Neuron (in vitro differentiated cells): Measurements from ENCODE around the gene AHSG.
"Not testable (repeated sequence)": the region's sequence is repeated elsewhere in the genome, so short reads cannot be mapped to it uniquely, and the experiment has no call there.

Source experiments
- H2AFZ ChIP-seq: one replicate; pipeline ENCODE4 v1.6.1; 2013; ENCODE audit warnings: low read depth, mild to moderate bottlenecking, inconsistent platforms, low read length, moderate library complexity
- H3K27me3 ChIP-seq: one replicate; pipeline ENCODE4 v1.6.1; 2013; ENCODE audit warnings: low read length; ENCODE audit not compliant: insufficient read depth
- H3K36me3 ChIP-seq: one replicate; pipeline ENCODE4 v1.6.1; 2013; ENCODE audit warnings: low read length; ENCODE audit not compliant: insufficient read depth
- H3K4me1 ChIP-seq: one replicate; pipeline ENCODE4 v1.6.1; 2013; ENCODE audit warnings: low read length; ENCODE audit not compliant: insufficient read depth
- H3K4me3 ChIP-seq: 2 replicates; pipeline ENCODE4 v1.5.1; 2013; ENCODE audit warnings: mild to moderate bottlenecking, low read length, moderate library complexity
- H3K9me3 ChIP-seq: one replicate; pipeline ENCODE4 v1.6.1; 2013; ENCODE audit warnings: low read length

AHSG gene

GRCh38 chr3:186628756-186629155 is 15.9 kb downstream of the AHSG start:
- no peak overlapping the region for H2AFZ ChIP-seq
- no peaks in the 10 kb centered on the region for H3K27me3 ChIP-seq
- H3K36me3 ChIP-seq = no peaks in the 10 kb centered on the region
- no peak overlapping the region for H3K4me3 ChIP-seq
- H3K4me1 ChIP-seq = no peaks in the 10 kb centered on the region
- H3K9me3 ChIP-seq = no peaks in the 10 kb centered on the region

DNA sequence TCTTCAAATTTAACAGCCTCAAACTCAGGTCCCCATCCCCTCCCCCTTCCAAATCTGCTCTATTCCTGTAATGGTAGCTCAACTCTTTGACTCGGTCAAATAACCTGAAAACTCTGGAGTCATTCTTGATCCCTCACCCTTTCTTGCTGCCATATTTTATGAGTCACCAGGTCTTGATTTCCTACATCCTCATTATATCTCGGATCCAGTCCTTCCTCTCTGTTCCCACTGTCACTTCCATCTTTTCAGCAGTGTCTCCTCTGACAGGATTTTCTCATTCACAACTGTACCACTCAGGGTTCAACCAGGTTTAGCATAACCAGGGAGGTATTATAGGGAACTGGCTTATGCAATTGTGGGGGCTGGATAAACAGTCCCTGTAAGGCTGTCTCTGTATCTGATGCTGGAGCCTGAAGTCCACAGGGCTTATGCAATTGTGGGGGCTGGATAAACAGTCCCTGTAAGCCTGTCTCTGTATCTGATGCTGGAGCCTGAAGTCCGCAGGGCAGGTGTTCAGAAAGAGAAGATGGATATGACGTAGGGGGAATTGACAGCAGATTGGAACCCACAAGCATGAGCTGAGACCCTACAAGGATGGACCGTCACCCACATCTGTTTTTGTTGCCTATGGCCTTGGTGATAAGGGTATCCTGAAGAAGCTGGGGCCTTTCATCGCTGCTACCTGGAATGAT is 18.2 kb downstream of the AHSG start:
- no peak overlapping the region for H3K4me3 ChIP-seq
- H3K36me3 ChIP-seq = no peaks in the 10 kb centered on the region
- H2AFZ ChIP-seq = no peak overlapping the region
- no peaks in the 10 kb centered on the region for H3K4me1 ChIP-seq
- H3K27me3 ChIP-seq = no peaks in the 10 kb centered on the region
- no peaks in the 10 kb centered on the region for H3K9me3 ChIP-seq

- Histone ChIP-seq H3K27me3 (peaks cover 3% of the 10 kb centered on the region), H3K36me3 (no peaks in the 10 kb centered on the region), H2AFZ (no peak overlapping the region), H3K9me3 (no peaks in the 10 kb centered on the region), H3K4me1 (no peaks in the 10 kb centered on the region), H3K4me3 (no peak overlapping the region)
These were observed 20.6 kb downstream of the AHSG start for GRCh38 chr3:186633481-186633880.

- not testable (repeated sequence) for H3K4me1 ChIP-seq, H3K4me3 ChIP-seq, H3K9me3 ChIP-seq, H3K36me3 ChIP-seq, H2AFZ ChIP-seq, H3K27me3 ChIP-seq
These were observed 21.3 kb downstream of the AHSG start for GRCh38 chr3:186634207-186634606.

DNA sequence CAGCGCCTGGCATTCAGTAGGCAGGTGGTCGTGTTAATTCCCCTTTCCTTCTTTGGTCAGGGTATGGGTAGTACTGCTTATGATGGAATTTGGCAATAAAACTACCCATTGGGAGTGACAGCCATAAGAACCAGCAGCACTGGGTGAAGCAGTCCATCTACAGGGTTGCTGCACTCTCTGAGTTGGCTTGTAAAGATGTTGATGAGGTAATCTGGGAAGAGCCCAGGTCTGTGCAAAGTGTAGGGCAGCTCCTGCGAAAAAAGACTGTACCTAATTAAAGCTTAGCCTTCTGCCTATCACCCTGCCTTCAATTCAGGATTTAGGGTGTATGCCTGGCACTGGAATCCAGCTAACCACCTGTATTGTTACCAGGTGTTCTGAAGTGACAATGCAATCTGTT is 22.7 kb downstream of the AHSG start:
- peaks cover 1% of the 10 kb centered on the region for H3K4me1 ChIP-seq
- no peaks in the 10 kb centered on the region for H3K36me3 ChIP-seq
- no peak overlapping the region for H2AFZ ChIP-seq
- peaks cover 8% of the 10 kb centered on the region for H3K27me3 ChIP-seq
- H3K9me3 ChIP-seq = no peaks in the 10 kb centered on the region
- H3K4me3 ChIP-seq = no peak overlapping the region

GRCh38 chr3:186636536-186636935 is 23.7 kb downstream of the AHSG start:
- Histone ChIP-seq H3K27me3 (peaks cover 8% of the 10 kb centered on the region), H2AFZ (no peak overlapping the region), H3K36me3 (no peaks in the 10 kb centered on the region), H3K4me3 (no peak overlapping the region), H3K9me3 (no peaks in the 10 kb centered on the region), H3K4me1 (peaks cover 2% of the 10 kb centered on the region)

DNA sequence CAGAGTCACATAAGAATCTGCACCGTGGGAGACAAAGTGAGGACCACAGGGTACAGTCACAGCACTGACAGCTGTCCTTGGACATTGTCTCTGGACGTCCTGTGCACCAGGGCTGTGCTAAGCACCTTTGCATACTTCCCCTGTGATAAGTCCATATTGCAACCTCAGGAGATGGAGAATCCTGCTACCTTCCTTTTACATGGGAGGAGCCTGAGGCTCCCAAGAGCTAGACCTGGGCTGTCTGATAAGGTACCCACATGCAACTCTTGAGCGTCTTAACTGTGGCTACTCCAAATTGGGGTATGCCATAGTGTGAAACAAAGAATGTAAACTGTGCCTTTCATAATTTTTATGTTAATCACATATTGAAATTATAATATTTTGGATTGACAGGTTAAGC is 24.8 kb downstream of the AHSG start:
- Histone ChIP-seq H3K4me3 (no peak overlapping the region), H3K27me3 (peaks cover 14% of the 10 kb centered on the region), H2AFZ (no peak overlapping the region), H3K9me3 (no peaks in the 10 kb centered on the region), H3K36me3 (no peaks in the 10 kb centered on the region), H3K4me1 (peaks cover 2% of the 10 kb centered on the region)

GRCh38 chr3:186638259-186638658 is 25.4 kb downstream of the AHSG start:
- H2AFZ ChIP-seq = no peak overlapping the region
- H3K36me3 ChIP-seq = no peaks in the 10 kb centered on the region
- no peaks in the 10 kb centered on the region for H3K9me3 ChIP-seq
- H3K27me3 ChIP-seq = peaks cover 14% of the 10 kb centered on the region
- H3K4me1 ChIP-seq = peaks cover 2% of the 10 kb centered on the region
- no peak overlapping the region for H3K4me3 ChIP-seq

DNA sequence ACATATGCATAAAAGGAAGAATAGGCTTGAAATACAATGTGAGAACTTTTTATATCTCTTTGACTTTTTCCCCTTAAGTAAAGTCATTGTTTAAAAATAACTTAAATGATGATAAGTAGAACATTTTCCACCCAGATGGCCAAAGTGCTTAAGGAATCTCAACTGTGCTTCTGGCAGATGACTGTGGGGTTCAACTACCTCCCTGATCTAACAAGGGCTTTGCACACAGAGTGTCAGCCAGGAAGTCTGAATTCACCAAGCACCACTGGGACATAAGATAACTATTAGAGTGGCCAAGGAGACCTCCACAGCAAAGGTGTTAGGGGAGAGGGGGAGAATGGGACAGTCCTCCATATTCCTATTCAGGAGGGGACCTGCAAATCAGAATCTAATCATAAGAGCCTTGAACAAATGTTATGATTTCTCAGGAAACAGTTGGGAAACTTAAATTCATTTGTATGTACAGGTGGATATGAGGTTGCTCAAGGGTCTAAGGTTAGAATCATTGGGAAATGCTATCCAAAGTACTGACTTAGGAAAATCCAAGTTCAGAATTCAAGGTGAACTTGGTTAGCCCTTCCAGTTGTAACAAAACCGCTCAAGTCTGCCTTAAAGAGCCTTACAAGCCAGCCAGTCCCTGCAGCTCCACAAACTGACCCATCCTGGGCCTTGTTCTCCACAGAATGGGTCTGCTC is 27.1 kb downstream of the AHSG start, which contains the start of gene FETUB:
TSS of gene FETUB (plus strand) at position 622 of the 695 bp plus-strand sequence. CDS start at position 684, 62 bp downstream.
- peak within 1 kb of the TSS; percentile 30 for H2AFZ ChIP-seq
- peaks cover 16% of the 10 kb centered on the region for H3K27me3 ChIP-seq
- H3K9me3 ChIP-seq = no peaks in the 10 kb centered on the region
- no peaks in the 10 kb centered on the region for H3K36me3 ChIP-seq
- H3K4me3 ChIP-seq = no peak within 1 kb of the TSS
- H3K4me1 ChIP-seq = peaks cover 2% of the 10 kb centered on the region

GRCh38 chr3:186640473-186640818 is 27.6 kb downstream of the AHSG start:
- Histone ChIP-seq H3K36me3 (no peaks in the 10 kb centered on the region), H3K9me3 (no peaks in the 10 kb centered on the region), H3K4me3 (no peak overlapping the region), H3K4me1 (peaks cover 2% of the 10 kb centered on the region), H3K27me3 (peaks cover 16% of the 10 kb centered on the region), H2AFZ (peak overlapping the region; percentile 30)

- peaks cover 16% of the 10 kb centered on the region for H3K27me3 ChIP-seq
These were observed 28.1 kb downstream of the AHSG start for GRCh38 chr3:186640929-186641328.

GRCh38 chr3:186642014-186642413 is 29.2 kb downstream of the AHSG start:
- Histone ChIP-seq H3K9me3 (no peaks in the 10 kb centered on the region), H3K4me3 (no peak overlapping the region), H2AFZ (no peak overlapping the region), H3K36me3 (no peaks in the 10 kb centered on the region), H3K4me1 (peaks cover 2% of the 10 kb centered on the region), H3K27me3 (peaks cover 16% of the 10 kb centered on the region)

More at GRCh38 chr3:186640929-186641328, 28.1 kb downstream of the AHSG start:
- no peak overlapping the region for H3K4me3 ChIP-seq
- no peaks in the 10 kb centered on the region for H3K9me3 ChIP-seq
- H3K4me1 ChIP-seq = peaks cover 2% of the 10 kb centered on the region
- no peak overlapping the region for H2AFZ ChIP-seq
- H3K36me3 ChIP-seq = no peaks in the 10 kb centered on the region

GRCh38 chr3:186643493-186643892 is 30.6 kb downstream of the AHSG start:
- H3K36me3 ChIP-seq = no peaks in the 10 kb centered on the region
- peaks cover 2% of the 10 kb centered on the region for H3K4me1 ChIP-seq
- peaks cover 13% of the 10 kb centered on the region for H3K27me3 ChIP-seq
- no peak overlapping the region for H3K4me3 ChIP-seq
- H2AFZ ChIP-seq = no peak overlapping the region
- H3K9me3 ChIP-seq = no peaks in the 10 kb centered on the region
